ENCODE measurements around the gene ITPRID2. TPM values are rescaled to one million over a fixed set of nuclear protein-coding genes. Genes with fewer than 3 reads are reported as not detected.
"Not testable (repeated sequence)": the region's sequence is repeated elsewhere in the genome, so short reads cannot be mapped to it uniquely, and the experiment has no call there.

ITPRID2 gene
- total RNA-seq, 3 donors from 2014 or later = 184 to 381 (median 299) TPM

- ATAC-seq (peak; percentile 92), DNase-seq (peak in 2 of 3 donors; percentile 50 to 83)
- no peaks in the 10 kb centered on the region for H3K9me3 ChIP-seq
- peak; percentile 33 for TF ChIP-seq CTCF (IDR thresholded peaks at IDR 0.05)
- H3K4me3 ChIP-seq = no peak overlapping the region
- no peaks in the 10 kb centered on the region for H3K4me1 ChIP-seq (ENCODE audit: low read depth)
- H3K36me3 ChIP-seq (ENCODE audit: low read depth) = no peaks in the 10 kb centered on the region
- intact Hi-C loops (cut with DNase I, micrococcal nuclease) = loop anchor here in 1 of 2 donors (10.0 kb wide), 1 partner anchor 111 kb away; no protein-coding TSS in a partner anchor
These were observed 62.5 kb downstream of the ITPRID2 start for GRCh38 chr2:181953881-181954537.

DNA sequence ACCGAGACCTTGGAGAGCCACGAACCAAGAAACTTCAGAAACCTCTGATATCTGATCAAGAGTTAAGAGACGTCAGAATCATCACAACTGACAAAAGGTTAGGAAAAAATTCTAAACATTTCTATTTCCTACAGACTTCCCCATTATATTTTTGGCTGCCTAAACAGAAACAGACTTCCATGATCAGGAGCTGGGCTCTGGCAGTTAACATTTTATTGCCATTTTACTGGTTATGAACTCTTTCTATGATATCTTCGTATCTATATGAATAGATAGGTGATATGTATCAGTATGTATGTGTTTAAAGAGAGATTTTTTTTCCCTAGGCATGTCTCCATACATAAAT is 63.0 kb downstream of the ITPRID2 start:
- intact Hi-C loops (cut with DNase I, micrococcal nuclease) = loop anchor here in 1 of 2 donors (10.0 kb wide), 1 partner anchor 110 kb away; no protein-coding TSS in a partner anchor
- no peaks in the 10 kb centered on the region for H3K4me1 ChIP-seq (ENCODE audit: low read depth)
- peak; percentile 44 for ATAC-seq
- H3K4me3 ChIP-seq = no peak overlapping the region
- TF ChIP-seq CTCF (IDR thresholded peaks at IDR 0.05) = no peak
- no peaks in the 10 kb centered on the region for H3K36me3 ChIP-seq (ENCODE audit: low read depth)
- no peak for DNase-seq
- H3K9me3 ChIP-seq = no peaks in the 10 kb centered on the region

GRCh38 chr2:181955010-181955409 is 63.5 kb downstream of the ITPRID2 start:
- H3K4me3 ChIP-seq = no peak overlapping the region
- H3K4me1 ChIP-seq (ENCODE audit: low read depth) = no peaks in the 10 kb centered on the region
- TF ChIP-seq CTCF (IDR thresholded peaks at IDR 0.05) = no peak
- no peaks in the 10 kb centered on the region for H3K36me3 ChIP-seq (ENCODE audit: low read depth)
- DNase-seq = no peak
- intact Hi-C loops (cut with DNase I, micrococcal nuclease) = loop anchor here in 1 of 2 donors (10.0 kb wide), 1 partner anchor 110 kb away; no protein-coding TSS in a partner anchor
- ATAC-seq = no peak
- H3K9me3 ChIP-seq = no peaks in the 10 kb centered on the region

GRCh38 chr2:181955866-181956265 is 64.3 kb downstream of the ITPRID2 start:
- not testable (repeated sequence) for DNase-seq; H3K9me3 ChIP-seq; H3K4me3 ChIP-seq; H3K36me3 ChIP-seq (ENCODE audit: low read depth); ATAC-seq; H3K4me1 ChIP-seq (ENCODE audit: low read depth)
- intact Hi-C loops (cut with DNase I, micrococcal nuclease) = loop anchor here in 1 of 2 donors (10.0 kb wide), 1 partner anchor 109 kb away; no protein-coding TSS in a partner anchor

DNA sequence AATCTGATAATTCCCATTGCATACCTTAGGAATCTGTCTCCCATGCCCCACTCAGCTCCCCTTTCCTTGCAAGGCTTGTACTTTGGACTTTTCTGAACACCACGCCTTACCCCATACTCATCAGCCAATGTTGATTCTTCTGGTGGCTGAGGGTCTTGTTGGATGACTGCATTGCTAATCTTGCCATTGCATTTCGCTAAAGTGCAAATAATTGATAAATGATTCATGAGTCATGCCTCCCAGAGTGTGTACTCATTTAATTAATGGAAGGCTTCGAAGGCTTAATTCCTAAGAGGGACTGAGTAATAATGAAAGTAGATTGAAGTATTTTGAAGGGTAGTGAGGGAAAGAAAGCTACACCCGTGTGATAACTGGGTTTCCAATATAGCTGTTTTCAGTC is 66.1 kb downstream of the ITPRID2 start:
- no peaks in the 10 kb centered on the region for H3K36me3 ChIP-seq (ENCODE audit: low read depth)
- TF ChIP-seq CTCF (IDR thresholded peaks at IDR 0.05) = no peak
- no peak for ATAC-seq
- no peaks in the 10 kb centered on the region for H3K9me3 ChIP-seq
- DNase-seq = no peak
- H3K4me1 ChIP-seq (ENCODE audit: low read depth) = no peaks in the 10 kb centered on the region
- no peak overlapping the region for H3K4me3 ChIP-seq
- intact Hi-C loops (cut with DNase I, micrococcal nuclease) = loop anchor here in 1 of 2 donors (10.0 kb wide), 1 partner anchor 107 kb away; no protein-coding TSS in a partner anchor

DNA sequence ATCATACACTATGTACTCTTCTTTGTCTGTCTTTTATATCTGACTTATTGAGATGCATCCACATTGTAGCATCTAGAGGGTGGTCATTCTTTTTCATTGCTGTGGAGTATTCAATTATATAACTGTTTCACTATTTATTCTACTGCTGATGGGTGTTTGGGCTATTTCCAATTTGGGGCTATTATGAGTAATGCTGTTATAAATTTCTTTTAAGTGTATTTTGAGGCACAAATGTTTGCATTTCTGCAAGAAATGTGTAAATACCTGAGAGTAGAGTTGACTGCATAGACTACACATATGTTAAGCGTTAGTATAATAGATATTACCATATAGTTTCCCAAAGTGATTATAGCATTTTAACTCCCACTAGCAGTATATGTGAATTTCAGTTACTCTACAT is 67.2 kb downstream of the ITPRID2 start:
- Histone ChIP-seq H3K36me3 (ENCODE audit: low read depth) (no peaks in the 10 kb centered on the region), H3K4me1 (ENCODE audit: low read depth) (no peaks in the 10 kb centered on the region), H3K9me3 (no peaks in the 10 kb centered on the region), H3K4me3 (no peak overlapping the region)
- DNase-seq = no peak
- no peak for ATAC-seq
- intact Hi-C loops (cut with DNase I, micrococcal nuclease) = loop anchor here in 1 of 2 donors (10.0 kb wide), 1 partner anchor 106 kb away; no protein-coding TSS in a partner anchor
- TF ChIP-seq CTCF (IDR thresholded peaks at IDR 0.05) = no peak

Measured in mucosa of descending colon (tissue), 3 donors.